HG03565 (cell line): ENCODE measurements around the gene HOXA6.

ENCODE experiments used
- ATAC-seq: cut with Tn5 transposase; IDR thresholded peaks from one replicate; pipeline ENCODE4 v1.9.1; 2021; ENCODE audit warnings: mild to moderate bottlenecking, moderate library complexity; ENCODE audit not compliant: unreplicated experiment

Gene HOXA6

GRCh38 chr7:27173956-27174873 is 26.6 kb upstream of the HOXA6 start, which contains the start of gene HOXA10:
Gene HOXA10, minus strand, starts transcription at chr7:27174320. Its CDS starts 14 bp downstream, at chr7:27174306.
- no peak for ATAC-seq

- ATAC-seq: no peak
These were observed 26.0 kb upstream of the HOXA6 start for GRCh38 chr7:27173511-27173955.

- ATAC-seq: no peak
These were observed 25.4 kb upstream of the HOXA6 start for GRCh38 chr7:27172823-27173510.

- ATAC-seq: no peak
These were observed 24.8 kb upstream of the HOXA6 start for GRCh38 chr7:27172315-27172774.

GRCh38 chr7:27171637-27172314 is 24.2 kb upstream of the HOXA6 start:
- no peak for ATAC-seq

GRCh38 chr7:27171325-27171636 is 23.7 kb upstream of the HOXA6 start:
- ATAC-seq: no peak

GRCh38 chr7:27170426-27171324 is 23.1 kb upstream of the HOXA6 start:
- no peak for ATAC-seq

GRCh38 chr7:27169658-27170425 is 22.3 kb upstream of the HOXA6 start:
- ATAC-seq: no peak

GRCh38 chr7:27168265-27168947 is 20.8 kb upstream of the HOXA6 start:
- no peak for ATAC-seq

- no peak for ATAC-seq
These were observed 20.3 kb upstream of the HOXA6 start for GRCh38 chr7:27167916-27168264.

GRCh38 chr7:27166531-27167505 is 19.2 kb upstream of the HOXA6 start:
- no peak for ATAC-seq

GRCh38 chr7:27165996-27166530 is 18.5 kb upstream of the HOXA6 start:
- no peak for ATAC-seq

- no peak for ATAC-seq
These were observed 17.8 kb upstream of the HOXA6 start, which contains the start of gene HOXA9 for GRCh38 chr7:27165089-27165995. Gene HOXA9, minus strand, starts transcription at chr7:27165537. Its CDS starts 80 bp downstream, at chr7:27165457.

- ATAC-seq: no peak
These were observed 17.0 kb upstream of the HOXA6 start for GRCh38 chr7:27164367-27165088.

- no peak for ATAC-seq
These were observed 16.4 kb upstream of the HOXA6 start for GRCh38 chr7:27164045-27164366.
